H1 (cell line): ENCODE measurements around the gene ADCK2.

Experiments used
- ATF2 ChIP-seq: IDR thresholded peaks from 2 replicates; pipeline ENCODE4 v1.6.1; 2012; ENCODE audit warnings: low read length, inconsistent platforms
- ATF3 ChIP-seq: IDR thresholded peaks from 2 replicates; pipeline ENCODE4 v1.6.1; 2011; ENCODE audit warnings: low read depth, mild to moderate bottlenecking, low read length; ENCODE audit not compliant: insufficient read depth
- CREB1 ChIP-seq: IDR thresholded peaks from 2 replicates; pipeline ENCODE4 v1.6.1; 2012; ENCODE audit warnings: inconsistent platforms
- CTCF ChIP-seq, 3 experiments: IDR thresholded peaks; 1 replicate in 2 of 3; 2 replicates in 1 of 3; pipeline versions ENCODE4 v1.5.1 to v1.6.1; 2011; ENCODE audit warnings: low read length in 3 of 3, mild to moderate bottlenecking in 3 of 3, inconsistent platforms in 2 of 3, low read depth in 1 of 3, moderate library complexity in 1 of 3; ENCODE audit not compliant: insufficient read depth in 1 of 3; ENCODE audit errors: control extremely low read depth in 1 of 3
- POLR2A ChIP-seq, 2 experiments: IDR thresholded peaks; 1 replicate in 1 of 2; 2 replicates in 1 of 2; pipeline ENCODE4 v1.6.1; 2011; ENCODE audit warnings: low read depth in 2 of 2, low read length in 2 of 2, mild to moderate bottlenecking in 2 of 2; ENCODE audit errors: control extremely low read depth in 1 of 2
- SIX5 ChIP-seq: IDR thresholded peaks from 2 replicates; pipeline ENCODE4 v1.6.1; 2011; ENCODE audit warnings: mild to moderate bottlenecking, low read depth, low read length
- ZNF274 ChIP-seq: IDR thresholded peaks from 2 replicates; pipeline ENCODE4 v1.7.0; 2012; ENCODE audit warnings: low read length, borderline replicate concordance; ENCODE audit errors: extremely low read depth

GRCh38 chr7:140726281-140726680, 53.5 kb downstream of the ADCK2 start:
- no peak for TF ChIP-seq ZNF274
- TF ChIP-seq CREB1: no peak
- TF ChIP-seq CTCF (IDR thresholded peaks at IDR 0.05; ENCODE audit: control extremely low read depth in 1 of 3, insufficient read depth in 1 of 3, low read depth in 1 of 3, low read length in 3 of 3): peak in 2 of 3 experiments; percentile 21 to 51; a peak in 1 of 4 replicates
- TF ChIP-seq ATF3: no peak
- TF ChIP-seq POLR2A (IDR thresholded peaks at IDR 0.05; ENCODE audit: control extremely low read depth in 1 of 2, low read depth in 2 of 2, low read length in 2 of 2): no peak
- no peak for TF ChIP-seq SIX5
- TF ChIP-seq ATF2: no peak
